HepG2 (cell line): ENCODE measurements around the gene STYXL1. TPM values are rescaled to one million over a fixed set of nuclear protein-coding genes. Genes with fewer than 3 reads are reported as not detected.

ENCODE experiments used
- CEBPB ChIP-seq: IDR thresholded peaks from 2 replicates; pipeline ENCODE4 v1.6.1; 2011; ENCODE audit warnings: low read depth, low read length, improper control_type of control experiment, borderline replicate concordance
- DZIP1 ChIP-seq: sonication (generic); formaldehyde crosslinking; IDR thresholded peaks from 2 replicates; pipeline ENCODE4 v1.5.0; 2020; ENCODE audit warnings: mild to moderate bottlenecking, missing genetic modification reagents
- FOXK1 ChIP-seq: sonication (generic); formaldehyde crosslinking; IDR thresholded peaks from 2 replicates; pipeline ENCODE4 v1.4.0; 2020; ENCODE audit warnings: low read depth, missing genetic modification reagents, borderline replicate concordance
- LCORL ChIP-seq, 2 experiments: fragments of 450-650 bp in 1 of 2; sonication (generic) in 1 of 2; formaldehyde crosslinking in 1 of 2; IDR thresholded peaks; 2 replicates each; pipeline versions ENCODE4 v1.5.0 to v1.6.1; 2017 to 2020; ENCODE audit warnings: antibody characterized with exemption in 1 of 2, missing genetic modification reagents in 1 of 2
- THAP9 ChIP-seq: sonication (generic); formaldehyde crosslinking; IDR thresholded peaks from 2 replicates; pipeline ENCODE4; 2020; ENCODE audit warnings: missing genetic modification reagents, mild to moderate bottlenecking, borderline replicate concordance
- polyA plus RNA-seq, 8 experiments: library from polyadenylated mRNA; depleted of rRNA in 3 of 8; stranded (reverse) in 7 of 8; unstranded in 1 of 8; fragments of >200 nt; fragmentation: Illumina TruSeq in 4 of 8; extraction: Trizol in 4 of 8; gene quantifications; 2 replicates each; pipeline versions ENCODE4 v1.2.1 to v1.2.3, GENCODE V29; 2011 to 2016; ENCODE audit warnings: low read depth in 4 of 8, missing spikeins in 1 of 8, mixed read lengths in 1 of 8; ENCODE audit not compliant: insufficient read depth in 1 of 8
- total RNA-seq, 5 experiments: library from RNA; depleted of rRNA; stranded (reverse); fragments of >200 nt; fragmentation: Illumina TruSeq; extraction: Trizol; gene quantifications; 2 replicates each; pipeline ENCODE4 v1.2.3, GENCODE V29; 2016; ENCODE audit warnings: low read depth in 1 of 5

The STYXL1 gene
- total and polyA plus RNA-seq, 2 of the 13 experiments (the other 11 are each of a cell fraction or from before 2014, with no cell fraction given) = 23.9 to 38.3 TPM

- TF ChIP-seq THAP9 (CRISPR knock-in tag) (peak; percentile 86; the same call in 1 of the 2 replicates), FOXK1 (CRISPR knock-in tag) (peak; percentile 89; the same call in 1 of the 2 replicates), DZIP1 (CRISPR knock-in tag) (0 out of 2 replicates have a peak, but pooled peaks have one; percentile 48), LCORL (IDR thresholded peaks at IDR 0.05) (no peak), LCORL (CRISPR knock-in tag; IDR thresholded peaks at IDR 0.05) (no peak; the same call in 1 of the 2 replicates), CEBPB (no peak)
These were observed at the start of gene STYXL1, which contains the start of gene MDH2 (continued) for GRCh38 chr7:76047811-76048667.
